ENCODE results near the gene CRACR2B. TPM values are rescaled to one million over a fixed set of nuclear protein-coding genes. Genes with fewer than 3 reads are reported as not detected.

CRACR2B gene
- total and polyA plus RNA-seq, 2 donors (not counting 1 experiment from before 2014, with no cell fraction given): 9.7 to 67.7 TPM

- no peak for DNase-seq
- H3K4me3 ChIP-seq (ENCODE audit: control extremely low read depth in 1 of 5, extremely low read depth in 1 of 5, insufficient read depth in 1 of 5, low read depth in 2 of 5, low read length in 4 of 5): no peak overlapping the region
- intact Hi-C loops (cut with micrococcal nuclease): no loop called here
- TF ChIP-seq EZH2 (IDR thresholded peaks at IDR 0.05; ENCODE audit: borderline replicate concordance, insufficient read depth, low read depth, low read length, poor library complexity, severe bottlenecking) (no peak), CTCF (IDR thresholded peaks at IDR 0.05) (no peak)
- H3K27ac ChIP-seq (ENCODE audit: low read length in 2 of 2): no peak overlapping the region
- H2AFZ ChIP-seq (ENCODE audit: insufficient read depth, low read depth, low read length, poor library complexity, severe bottlenecking): no peak overlapping the region
- H3K4me2 ChIP-seq (replicated peaks; ENCODE audit: low read depth, low read length, poor library complexity, severe bottlenecking): no peak overlapping the region
- Mint-ChIP-seq H3K4me3 (no peak overlapping the region), H3K27me3 (peaks cover 3% of the 10 kb centered on the region), H3K9me3 (ENCODE audit: insufficient read depth) (no peaks in the 10 kb centered on the region), H3K4me1 (no peaks in the 10 kb centered on the region), H3K27ac (no peak overlapping the region)
- H3K27me3 ChIP-seq (replicated peaks in 1 of 4; ENCODE audit: control extremely low read depth in 1 of 4, control insufficient read depth in 3 of 4, insufficient read depth in 4 of 4, low read length in 3 of 4): no peaks in the 10 kb centered on the region
- H3K79me2 ChIP-seq (ENCODE audit: control insufficient read depth, insufficient read depth, low read length): no peaks in the 10 kb centered on the region
- CTCF ChIA-PET: no interaction called here
- H3K9ac ChIP-seq (ENCODE audit: low read length): no peak overlapping the region
- ATAC-seq (ENCODE audit: low read depth): no peak
- 85% methylated on average over 7 of the region's 7 CpGs for WGBS (ENCODE audit: insufficient coverage)
- H3K9me3 ChIP-seq (ENCODE audit: control extremely low read depth in 1 of 3, control insufficient read depth in 2 of 3, insufficient read depth in 1 of 3, low read length in 2 of 3): no peaks in the 10 kb centered on the region
- H4K20me1 ChIP-seq (ENCODE audit: control insufficient read depth, insufficient read depth, low read length, poor library complexity, severe bottlenecking): no peaks in the 10 kb centered on the region
- H3K4me1 ChIP-seq (ENCODE audit: control insufficient read depth in 2 of 2, insufficient read depth in 2 of 2, low read length in 2 of 2): no peaks in the 10 kb centered on the region
- POLR2A ChIA-PET: no interaction called here
- no peaks in the 10 kb centered on the region for H3K36me3 ChIP-seq (replicated peaks in 1 of 2; ENCODE audit: control extremely low read depth in 1 of 2, control insufficient read depth in 1 of 2, extremely low read depth in 1 of 2, insufficient read depth in 2 of 2, low read length in 1 of 2)
Measured at GRCh38 chr11:855330-855674, 27.6 kb downstream of the CRACR2B start.

GRCh38 chr11:855796-856195 lies 28.1 kb downstream of the CRACR2B start:
- H3K27me3 Mint-ChIP-seq: peaks cover 3% of the 10 kb centered on the region
- H3K27ac Mint-ChIP-seq: no peak overlapping the region
- Histone ChIP-seq H3K36me3 (replicated peaks in 1 of 2; ENCODE audit: control extremely low read depth in 1 of 2, control insufficient read depth in 1 of 2, extremely low read depth in 1 of 2, insufficient read depth in 2 of 2, low read length in 1 of 2) (no peaks in the 10 kb centered on the region), H4K20me1 (ENCODE audit: control insufficient read depth, insufficient read depth, low read length, poor library complexity, severe bottlenecking) (no peaks in the 10 kb centered on the region), H2AFZ (ENCODE audit: insufficient read depth, low read depth, low read length, poor library complexity, severe bottlenecking) (no peak overlapping the region), H3K79me2 (ENCODE audit: control insufficient read depth, insufficient read depth, low read length) (no peaks in the 10 kb centered on the region), H3K4me2 (replicated peaks; ENCODE audit: low read depth, low read length, poor library complexity, severe bottlenecking) (no peak overlapping the region), H3K9me3 (ENCODE audit: control extremely low read depth in 1 of 3, control insufficient read depth in 2 of 3, insufficient read depth in 1 of 3, low read length in 2 of 3) (no peaks in the 10 kb centered on the region), H3K4me1 (ENCODE audit: control insufficient read depth in 2 of 2, insufficient read depth in 2 of 2, low read length in 2 of 2) (no peaks in the 10 kb centered on the region), H3K27ac (ENCODE audit: low read length in 2 of 2) (no peak overlapping the region), H3K4me3 (ENCODE audit: control extremely low read depth in 1 of 5, extremely low read depth in 1 of 5, insufficient read depth in 1 of 5, low read depth in 2 of 5, low read length in 4 of 5) (no peak overlapping the region), H3K27me3 (replicated peaks in 1 of 4; ENCODE audit: control extremely low read depth in 1 of 4, control insufficient read depth in 3 of 4, insufficient read depth in 4 of 4, low read length in 3 of 4) (no peaks in the 10 kb centered on the region), H3K9ac (ENCODE audit: low read length) (no peak overlapping the region)
- 92% methylated on average over 12 of the region's 12 CpGs for WGBS (ENCODE audit: insufficient coverage)
- POLR2A ChIA-PET: no interaction called here
- H3K4me1 Mint-ChIP-seq: no peaks in the 10 kb centered on the region
- H3K9me3 Mint-ChIP-seq (ENCODE audit: insufficient read depth): no peaks in the 10 kb centered on the region
- H3K4me3 Mint-ChIP-seq: no peak overlapping the region
- CTCF ChIA-PET: no interaction called here
- DNase-seq (no peak), ATAC-seq (ENCODE audit: low read depth) (no peak)
- intact Hi-C loops (cut with micrococcal nuclease): no loop called here
- no peak for TF ChIP-seq CTCF (IDR thresholded peaks at IDR 0.05)
- TF ChIP-seq EZH2 (IDR thresholded peaks at IDR 0.05; ENCODE audit: borderline replicate concordance, insufficient read depth, low read depth, low read length, poor library complexity, severe bottlenecking): no peak
